IMR-90 (cell line): ENCODE results near the gene UCP3. TPM values are rescaled to one million over a fixed set of nuclear protein-coding genes. Genes with fewer than 3 reads are reported as not detected.

Experiments used
- ATAC-seq: fragments of 200-7000 bp; cut with Tn5 transposase; 2 replicates; pipeline ENCODE4 v1.9.1; 2020; ENCODE audit warnings: low read depth, mild to moderate bottlenecking, moderate library complexity
- BruUV-seq: library from RNA; stranded (reverse); fragments of 400-500 nt; replicated peaks from 2 replicates; lab custom pipeline; 2021; lab: Mats Ljungman, UMichigan
- CTCF ChIA-PET: fragments of 300-600 bp; formaldehyde crosslinking; extraction: SDS; loops from one replicate; lab custom pipeline; 2021; ENCODE audit warnings: antibody characterized with exemption; lab: Yijun Ruan, JAX
- POLR2A ChIA-PET: fragments of 300-600 bp; sonication (Branson Sonifier 250); formaldehyde crosslinking; loops from one replicate; lab custom pipeline; 2022; ENCODE audit warnings: antibody characterized with exemption; ENCODE audit not compliant: unreplicated experiment; lab: Charles Lee
- DNase-seq: peaks from one replicate; pipeline ENCODE4 v3.0.0; 2013
- H2AFZ ChIP-seq: replicated peaks from 2 replicates; pipeline ENCODE3; 2013; ENCODE audit warnings: low read length, mild to moderate bottlenecking; ENCODE audit not compliant: poor library complexity
- H2AK5ac ChIP-seq: 2 replicates; pipeline ENCODE4 v1.6.1; 2013; ENCODE audit warnings: low read depth, low read length, inconsistent platforms
- H2AK9ac ChIP-seq: replicated peaks from 2 replicates; pipeline ENCODE3; 2013; ENCODE audit warnings: mild to moderate bottlenecking, low read depth, low read length, moderate library complexity; ENCODE audit not compliant: poor library complexity
- H2BK120ac ChIP-seq: 2 replicates; pipeline ENCODE4 v1.6.1; 2013; ENCODE audit warnings: low read depth, low read length, inconsistent platforms
- H2BK15ac ChIP-seq: 3 replicates; pipeline ENCODE4 v1.6.1; 2013; ENCODE audit warnings: low read depth, low read length, inconsistent platforms
- H2BK20ac ChIP-seq: 2 replicates; pipeline ENCODE4 v1.6.1; 2013; ENCODE audit warnings: low read depth, mild to moderate bottlenecking, inconsistent platforms, low read length, moderate library complexity
- H2BK5ac ChIP-seq: 2 replicates; pipeline ENCODE4 v1.6.1; 2013; ENCODE audit warnings: mild to moderate bottlenecking, low read depth, low read length, inconsistent platforms; ENCODE audit not compliant: poor library complexity, severe bottlenecking
- H3K14ac ChIP-seq: replicated peaks from 2 replicates; pipeline ENCODE4 v1.6.1; 2013; ENCODE audit warnings: low read depth, low read length, inconsistent platforms
- H3K18ac ChIP-seq: 2 replicates; pipeline ENCODE4 v1.6.1; 2013; ENCODE audit warnings: low read depth, low read length, control low read depth
- H3K23ac ChIP-seq: 2 replicates; pipeline ENCODE4 v1.6.1; 2013; ENCODE audit warnings: low read depth, low read length, inconsistent platforms
- H3K27ac ChIP-seq: 2 replicates; pipeline ENCODE4 v1.5.1; 2013; ENCODE audit warnings: mild to moderate bottlenecking, control low read depth, low read length; ENCODE audit not compliant: insufficient read depth
- H3K27me3 ChIP-seq: 2 replicates; pipeline ENCODE4 v1.6.1; 2013; ENCODE audit warnings: low read length; ENCODE audit not compliant: control insufficient read depth, insufficient read depth
- H3K36me3 ChIP-seq: 2 replicates; pipeline ENCODE4 v1.6.1; 2013; ENCODE audit warnings: low read length, mixed read lengths; ENCODE audit not compliant: control insufficient read depth, insufficient read depth
- H3K4ac ChIP-seq: 2 replicates; pipeline ENCODE4 v1.6.1; 2013; ENCODE audit warnings: low read depth, low read length, inconsistent platforms
- H3K4me1 ChIP-seq: 2 replicates; pipeline ENCODE4 v1.6.1; 2013; ENCODE audit warnings: low read length, mixed read lengths; ENCODE audit not compliant: control insufficient read depth, insufficient read depth
- H3K4me2 ChIP-seq: 2 replicates; pipeline ENCODE4 v1.6.1; 2013; ENCODE audit warnings: low read depth, mild to moderate bottlenecking, control low read depth, low read length, moderate library complexity
- H3K4me3 ChIP-seq: 2 replicates; pipeline ENCODE4 v1.5.1; 2013; ENCODE audit warnings: low read depth, mild to moderate bottlenecking, control low read depth, low read length, moderate library complexity; ENCODE audit not compliant: insufficient read depth
- H3K56ac ChIP-seq: 2 replicates; pipeline ENCODE4 v1.6.1; 2013; ENCODE audit warnings: low read length, inconsistent platforms; ENCODE audit not compliant: insufficient read depth; ENCODE audit errors: extremely low read depth
- H3K79me1 ChIP-seq, 2 experiments: 2 replicates each; pipeline ENCODE4 v1.6.1; 2013; ENCODE audit warnings: low read length in 2 of 2, inconsistent platforms in 1 of 2, low read depth in 1 of 2
- H3K9ac ChIP-seq: 2 replicates; pipeline ENCODE4 v1.6.1; 2013; ENCODE audit warnings: low read depth, low read length, control low read depth
- H3K9me1 ChIP-seq: 2 replicates; pipeline ENCODE4 v1.6.1; 2013; ENCODE audit warnings: low read length, inconsistent platforms; ENCODE audit not compliant: insufficient read depth
- H3K9me3 ChIP-seq: 2 replicates; pipeline ENCODE4 v1.6.1; 2013; ENCODE audit warnings: low read length; ENCODE audit not compliant: control insufficient read depth, insufficient read depth
- H4K20me1 ChIP-seq: 2 replicates; pipeline ENCODE4 v1.6.1; 2013; ENCODE audit warnings: low read length, inconsistent platforms; ENCODE audit not compliant: insufficient read depth
- H4K5ac ChIP-seq: 2 replicates; pipeline ENCODE4 v1.6.1; 2013; ENCODE audit warnings: mild to moderate bottlenecking, low read depth, low read length, control low read depth
- H4K8ac ChIP-seq, 2 experiments: 2 replicates each; pipeline ENCODE4 v1.6.1; 2013; ENCODE audit warnings: low read depth in 2 of 2, low read length in 2 of 2, control low read depth in 1 of 2, inconsistent platforms in 1 of 2
- H4K91ac ChIP-seq: 2 replicates; pipeline ENCODE4 v1.6.1; 2013; ENCODE audit warnings: low read depth, low read length, inconsistent platforms; ENCODE audit not compliant: insufficient read depth
- BHLHE40 ChIP-seq: fragments of 150-350 bp; IDR thresholded peaks from 2 replicates; pipeline ENCODE4 v1.6.1; 2016; ENCODE audit warnings: mild to moderate bottlenecking, low read depth, low read length
- CEBPB ChIP-seq: IDR thresholded peaks from 2 replicates; pipeline ENCODE4 v1.6.1; 2012; ENCODE audit warnings: low read depth, low read length, improper control_type of control experiment
- CHD1 ChIP-seq: IDR thresholded peaks from 2 replicates; pipeline ENCODE4 v1.6.1; 2012; ENCODE audit warnings: low read depth, low read length, improper control_type of control experiment
- FOS ChIP-seq: fragments of 150-350 bp; IDR thresholded peaks from 2 replicates; pipeline ENCODE4 v1.6.1; 2016; ENCODE audit warnings: low read depth, low read length
- MAZ ChIP-seq: IDR thresholded peaks from 2 replicates; pipeline ENCODE4 v1.6.1; 2012; ENCODE audit warnings: low read depth, mild to moderate bottlenecking, low read length, improper control_type of control experiment, moderate library complexity, borderline replicate concordance
- MXI1 ChIP-seq: IDR thresholded peaks from 2 replicates; pipeline ENCODE4 v1.6.1; 2012; ENCODE audit warnings: low read depth, mild to moderate bottlenecking, low read length, moderate library complexity, borderline replicate concordance
- NFE2L2 ChIP-seq: fragments of 150-350 bp; IDR thresholded peaks from 2 replicates; pipeline ENCODE4 v1.6.1; 2016; ENCODE audit warnings: low read depth, mild to moderate bottlenecking, low read length
- POLR2A ChIP-seq: IDR thresholded peaks from 2 replicates; pipeline ENCODE4 v1.6.1; 2012; ENCODE audit warnings: mild to moderate bottlenecking, low read depth, low read length
- RAD21 ChIP-seq: IDR thresholded peaks from 2 replicates; pipeline ENCODE4 v1.6.1; 2012; ENCODE audit warnings: low read length, improper control_type of control experiment
- RCOR1 ChIP-seq: IDR thresholded peaks from 2 replicates; pipeline ENCODE4 v1.6.1; 2012; ENCODE audit warnings: mild to moderate bottlenecking, low read length, improper control_type of control experiment; ENCODE audit not compliant: insufficient replicate concordance
- RFX5 ChIP-seq: IDR thresholded peaks from 2 replicates; pipeline ENCODE4 v1.8.0; 2012; ENCODE audit warnings: low read depth, mild to moderate bottlenecking, low read length, moderate library complexity
- SMC3 ChIP-seq: fragments of 150-350 bp; IDR thresholded peaks from 2 replicates; pipeline ENCODE4 v1.6.1; 2016; ENCODE audit warnings: low read depth, mild to moderate bottlenecking, antibody characterized with exemption, low read length, moderate library complexity
- USF2 ChIP-seq: fragments of 150-350 bp; IDR thresholded peaks from 2 replicates; pipeline ENCODE4 v1.6.1; 2017; ENCODE audit warnings: mild to moderate bottlenecking, antibody characterized with exemption, low read length, low read depth
- WGBS, 2 experiments: methylation state at CpG; one replicate each; pipeline versions ENCODE4 v1.1.5 to v1.1.7; 2013; ENCODE audit warnings: missing lambda C conversion rate in 2 of 2; ENCODE audit not compliant: insufficient read length in 1 of 2; ENCODE audit errors: extremely low coverage in 2 of 2; 5-methylcytosine and 5-hydroxymethylcytosine counted together
- dilution Hi-C: fragments of 300-500 bp; cut with HindIII; formaldehyde crosslinking; loops from one replicate; pipeline ENCODE4 v1.14.3; 2018; ENCODE audit warnings: low sequenced_read_pairs; ENCODE audit not compliant: unreplicated experiment
- in situ Hi-C: fragments of 300-500 bp; cut with MboI; formaldehyde crosslinking; loops from 3 replicates; pipeline ENCODE4 v1.14.3; 2019; ENCODE audit warnings: low sequenced_read_pairs, inconsistent platforms, mixed read lengths
- intact Hi-C: fragments of 100-400 bp; cut with micrococcal nuclease; formaldehyde crosslinking; loops from 2 replicates; pipeline ENCODE4 v1.10.0; 2022
- polyA plus RNA-seq, 3 experiments: library from polyadenylated mRNA; depleted of rRNA; stranded (reverse); fragments of >200 nt; gene quantifications; 2 replicates each; pipeline ENCODE4 v1.2.3, GENCODE V29; 2012; ENCODE audit warnings: low replicate concordance in 1 of 3
- total RNA-seq: library from RNA; depleted of rRNA; stranded (reverse); fragments of >200 nt; gene quantifications from 2 replicates; pipeline ENCODE4 v1.2.3, GENCODE V29; 2012
- TF ChIP-seq, protein P1 (sequence below): conservative IDR thresholded peaks from 2 replicates; pipeline ENCODE4 v1.5.1; 2012; ENCODE audit warnings: mild to moderate bottlenecking, low read depth, low read length, improper control_type of control experiment
- TF ChIP-seq, protein P2 (sequence below): fragments of 150-350 bp; IDR thresholded peaks from 2 replicates; pipeline ENCODE4 v1.6.1; 2016; ENCODE audit warnings: low read depth, mild to moderate bottlenecking, low read length, moderate library complexity, borderline replicate concordance

Gene UCP3
- total and polyA plus RNA-seq, 2 of the 4 experiments (the other 2 are of a cell fraction) = under 0.01 to 0.80 TPM

DNA sequence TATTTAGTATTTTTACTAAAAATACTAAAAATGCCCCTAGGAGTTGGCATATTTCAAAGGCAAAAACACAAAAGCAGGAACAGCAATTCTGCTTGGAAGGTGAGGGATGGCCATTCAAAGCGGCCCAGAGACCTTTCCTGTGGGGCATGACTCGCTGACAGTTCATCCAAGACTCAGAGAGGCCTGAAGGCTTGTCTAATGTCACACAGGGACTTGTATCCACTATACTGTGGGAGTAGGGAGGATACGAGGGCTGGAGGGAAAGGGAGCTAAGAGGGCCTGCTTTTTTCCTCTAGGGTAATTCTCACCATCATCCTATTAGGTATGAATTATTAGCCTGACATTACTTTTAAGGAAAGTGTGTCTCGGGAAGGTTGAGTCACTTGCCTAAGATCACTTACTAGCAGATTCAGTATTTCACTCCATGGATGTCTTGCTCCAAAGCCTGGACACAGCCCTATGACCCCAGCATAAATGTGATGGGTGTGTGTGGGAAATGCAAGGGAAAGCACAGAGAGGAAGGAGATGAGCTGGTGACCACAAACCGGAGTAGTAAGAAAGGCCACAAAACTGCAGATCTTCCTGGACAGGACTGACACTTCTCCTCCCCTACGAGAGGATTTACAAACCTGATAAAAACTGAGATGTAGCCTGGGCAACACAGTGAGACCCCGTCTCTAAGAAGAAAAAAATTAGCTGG, 16.7 kb upstream of the UCP3 start:
- Histone ChIP-seq H2AFZ (no peak overlapping the region), H2BK15ac (peak overlapping the region; percentile 51; the same call in 1 of the 3 replicates), H4K91ac (peak overlapping the region; percentile 60), H2BK120ac (peak overlapping the region; percentile 85), H2BK20ac (peak overlapping the region; percentile 90), H3K18ac (peak overlapping the region; percentile 5; the same call in 1 of the 2 replicates), H2AK5ac (peak overlapping the region; percentile 86; the same call in 1 of the 2 replicates), H3K4ac (peak overlapping the region; percentile 88), H3K27ac (0 out of 2 replicates have a peak overlapping the region, but pooled peaks have one; percentile 3), H3K27me3 (no peaks in the 10 kb centered on the region), H2BK5ac (peak overlapping the region; percentile 73), H2AK9ac (peak overlapping the region; percentile 3), H3K79me1 (no peaks in the 10 kb centered on the region), H3K4me2 (peak overlapping the region; percentile 25; the same call in 1 of the 2 replicates), H3K4me3 (no peak overlapping the region), H3K56ac (no peak overlapping the region), H3K9me1 (peaks cover 6% of the 10 kb centered on the region), H4K20me1 (no peaks in the 10 kb centered on the region), H3K36me3 (peaks cover 2% of the 10 kb centered on the region; the same call in 1 of the 2 replicates), H4K5ac (0 out of 2 replicates have a peak overlapping the region, but pooled peaks have one; percentile 2), H3K4me1 (peaks cover 11% of the 10 kb centered on the region), H3K9ac (no peak overlapping the region), H3K9me3 (no peaks in the 10 kb centered on the region), H4K8ac (peak overlapping the region in 1 of 2 experiments; percentile 20; a peak in 2 of 4 replicates), H3K14ac (peak overlapping the region; percentile 81), H3K23ac (peak overlapping the region; percentile 77)
- dilution Hi-C loops (no loop called here), in situ Hi-C loops (no loop called here), intact Hi-C loops (no loop called here)
- ATAC-seq = peak; percentile 45; the same call in 1 of the 2 replicates
- no TSS peak for BruUV-seq
- peak; percentile 61 for DNase-seq
- POLR2A ChIA-PET = no interaction called here
- CTCF ChIA-PET = no interaction called here
- TF ChIP-seq RFX5 = no peak
- no peak for TF ChIP-seq POLR2A
- no peak for TF ChIP-seq RAD21
- no peak for TF ChIP-seq MXI1
- TF ChIP-seq CHD1 = no peak
- TF ChIP-seq CEBPB = no peak
- TF ChIP-seq, protein P1, sequence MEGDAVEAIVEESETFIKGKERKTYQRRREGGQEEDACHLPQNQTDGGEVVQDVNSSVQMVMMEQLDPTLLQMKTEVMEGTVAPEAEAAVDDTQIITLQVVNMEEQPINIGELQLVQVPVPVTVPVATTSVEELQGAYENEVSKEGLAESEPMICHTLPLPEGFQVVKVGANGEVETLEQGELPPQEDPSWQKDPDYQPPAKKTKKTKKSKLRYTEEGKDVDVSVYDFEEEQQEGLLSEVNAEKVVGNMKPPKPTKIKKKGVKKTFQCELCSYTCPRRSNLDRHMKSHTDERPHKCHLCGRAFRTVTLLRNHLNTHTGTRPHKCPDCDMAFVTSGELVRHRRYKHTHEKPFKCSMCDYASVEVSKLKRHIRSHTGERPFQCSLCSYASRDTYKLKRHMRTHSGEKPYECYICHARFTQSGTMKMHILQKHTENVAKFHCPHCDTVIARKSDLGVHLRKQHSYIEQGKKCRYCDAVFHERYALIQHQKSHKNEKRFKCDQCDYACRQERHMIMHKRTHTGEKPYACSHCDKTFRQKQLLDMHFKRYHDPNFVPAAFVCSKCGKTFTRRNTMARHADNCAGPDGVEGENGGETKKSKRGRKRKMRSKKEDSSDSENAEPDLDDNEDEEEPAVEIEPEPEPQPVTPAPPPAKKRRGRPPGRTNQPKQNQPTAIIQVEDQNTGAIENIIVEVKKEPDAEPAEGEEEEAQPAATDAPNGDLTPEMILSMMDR = no peak
- TF ChIP-seq RCOR1 = no peak
- TF ChIP-seq MAZ = no peak
- TF ChIP-seq FOS = no peak
- no peak for TF ChIP-seq BHLHE40
- TF ChIP-seq, protein P2, sequence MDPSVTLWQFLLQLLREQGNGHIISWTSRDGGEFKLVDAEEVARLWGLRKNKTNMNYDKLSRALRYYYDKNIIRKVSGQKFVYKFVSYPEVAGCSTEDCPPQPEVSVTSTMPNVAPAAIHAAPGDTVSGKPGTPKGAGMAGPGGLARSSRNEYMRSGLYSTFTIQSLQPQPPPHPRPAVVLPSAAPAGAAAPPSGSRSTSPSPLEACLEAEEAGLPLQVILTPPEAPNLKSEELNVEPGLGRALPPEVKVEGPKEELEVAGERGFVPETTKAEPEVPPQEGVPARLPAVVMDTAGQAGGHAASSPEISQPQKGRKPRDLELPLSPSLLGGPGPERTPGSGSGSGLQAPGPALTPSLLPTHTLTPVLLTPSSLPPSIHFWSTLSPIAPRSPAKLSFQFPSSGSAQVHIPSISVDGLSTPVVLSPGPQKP = no peak
- no peak for TF ChIP-seq NFE2L2
- no peak for TF ChIP-seq USF2
- no peak for TF ChIP-seq SMC3
- WGBS, 2 experiments = no CpG with 5 or more reads among the region's 7 CpGs
